HT-29 (cell line): Measurements from ENCODE around the gene USP12. TPM values are rescaled to one million over a fixed set of nuclear protein-coding genes. Genes with fewer than 3 reads are reported as not detected.

Experiments
- DNase-seq: peaks from one replicate; pipeline ENCODE4 v3.0.0-alpha.2; 2015; ENCODE audit warnings: low spot score
- total RNA-seq: library from RNA; depleted of rRNA; stranded (reverse); fragments of >200 nt; shearing (Covaris generic); gene quantifications from 2 replicates; pipeline ENCODE4 v1.2.3, GENCODE V29; 2014; rRNA removed

The USP12 gene
- total RNA-seq, 1 experiment from 2014 or later = 19.4 TPM

DNA sequence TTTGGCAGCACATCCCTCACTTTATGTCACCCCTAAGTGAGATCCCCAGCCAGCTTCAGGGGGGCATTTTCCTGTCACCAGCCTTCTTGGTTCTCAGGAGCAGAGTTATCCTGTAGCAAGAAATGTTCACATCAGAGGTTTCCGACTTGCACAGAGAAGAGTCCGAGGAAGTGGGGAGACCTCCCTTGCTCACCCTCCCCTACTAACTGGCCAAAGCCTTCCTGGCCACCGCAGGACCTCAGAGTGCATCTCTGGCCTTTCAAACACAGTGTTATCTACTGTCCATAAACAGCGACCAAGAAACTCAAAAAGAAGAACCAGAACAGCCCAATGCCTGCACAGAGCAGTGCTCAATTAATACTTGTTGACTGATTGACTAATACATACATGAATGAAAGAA, 134.4 kb downstream of the USP12 start:
- no peak for DNase-seq

GRCh38 chr13:27036236-27036981, 135.2 kb downstream of the USP12 start:
- peak; percentile 25 for DNase-seq

GRCh38 chr13:27035892-27036235, 135.7 kb downstream of the USP12 start:
- DNase-seq = peak; percentile 43

DNA sequence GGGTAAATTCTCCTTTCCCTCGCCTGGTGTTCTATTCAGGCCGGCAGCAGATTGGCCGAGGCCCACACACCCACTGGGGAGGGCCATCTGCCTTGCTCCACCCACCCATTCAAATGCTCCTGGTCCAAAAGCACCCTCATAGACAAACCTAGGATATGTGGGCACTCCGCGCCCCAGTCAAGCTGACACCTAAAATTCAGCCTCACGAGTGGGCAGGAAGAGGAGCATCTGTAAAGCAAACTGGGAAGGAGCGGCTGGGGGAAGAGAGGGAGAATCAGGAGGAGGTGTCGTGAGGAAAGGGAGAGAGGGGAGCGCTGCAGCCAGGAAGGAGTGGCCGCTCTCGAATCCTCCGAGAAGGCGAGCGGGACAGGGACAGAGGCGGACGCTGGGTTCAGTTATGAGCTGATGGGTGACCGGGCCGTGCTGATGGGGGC, 136.9 kb downstream of the USP12 start:
- no peak for DNase-seq

GRCh38 chr13:27028683-27029480, 142.7 kb downstream of the USP12 start:
- no peak for DNase-seq

- DNase-seq = no peak
Measured at GRCh38 chr13:27027086-27027667, 144.4 kb downstream of the USP12 start.

- no peak for DNase-seq
Measured at GRCh38 chr13:27026396-27026795, 145.2 kb downstream of the USP12 start.

GRCh38 chr13:27024776-27025492, 146.7 kb downstream of the USP12 start:
- DNase-seq = no peak

DNA sequence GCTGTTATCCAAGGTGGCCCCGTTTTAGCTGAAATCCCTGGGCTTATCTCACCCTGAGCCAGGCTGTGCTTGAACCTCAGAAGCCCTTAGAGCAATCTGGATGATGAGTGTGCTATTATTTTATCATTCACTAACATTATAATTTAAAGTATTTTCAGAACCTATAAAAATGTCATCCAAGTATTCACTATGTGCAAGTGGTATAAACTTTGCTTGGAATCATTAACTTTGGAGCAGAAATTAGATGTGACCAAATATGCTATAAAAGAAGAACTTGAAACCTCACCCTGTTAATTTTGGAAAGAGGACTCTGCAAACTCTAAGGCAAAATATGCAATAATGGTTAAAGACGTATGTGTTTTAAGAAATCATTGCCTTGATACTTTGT, 147.5 kb downstream of the USP12 start:
- DNase-seq = no peak

GRCh38 chr13:27023385-27024073, 148.1 kb downstream of the USP12 start:
- DNase-seq = no peak

GRCh38 chr13:27022571-27023311, 148.9 kb downstream of the USP12 start:
- peak; percentile 37 for DNase-seq

GRCh38 chr13:27020415-27020814, 151.2 kb downstream of the USP12 start:
- no peak for DNase-seq

DNA sequence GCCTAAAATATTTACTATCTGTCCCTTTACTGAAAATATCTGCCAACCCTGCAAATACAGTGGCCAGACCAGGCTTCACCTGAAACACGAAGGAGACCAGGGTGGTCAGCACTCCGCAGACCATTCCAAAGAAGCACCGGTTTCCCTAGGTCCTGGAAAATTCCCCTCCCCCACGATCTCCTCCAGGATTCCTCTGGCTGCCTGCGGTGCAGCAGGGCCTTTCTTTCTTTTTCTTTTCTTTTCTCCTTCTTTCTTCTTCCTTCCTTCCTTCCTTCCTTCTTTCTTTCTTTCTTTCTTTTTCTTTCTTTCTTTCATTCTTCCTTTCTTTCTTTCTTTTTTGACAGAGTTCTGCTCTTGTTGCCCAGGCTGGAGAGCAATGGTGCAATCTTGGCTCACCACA, 152.7 kb downstream of the USP12 start:
- DNase-seq = no peak

- no peak for DNase-seq
Measured at GRCh38 chr13:27018344-27018861, 153.2 kb downstream of the USP12 start.

DNA sequence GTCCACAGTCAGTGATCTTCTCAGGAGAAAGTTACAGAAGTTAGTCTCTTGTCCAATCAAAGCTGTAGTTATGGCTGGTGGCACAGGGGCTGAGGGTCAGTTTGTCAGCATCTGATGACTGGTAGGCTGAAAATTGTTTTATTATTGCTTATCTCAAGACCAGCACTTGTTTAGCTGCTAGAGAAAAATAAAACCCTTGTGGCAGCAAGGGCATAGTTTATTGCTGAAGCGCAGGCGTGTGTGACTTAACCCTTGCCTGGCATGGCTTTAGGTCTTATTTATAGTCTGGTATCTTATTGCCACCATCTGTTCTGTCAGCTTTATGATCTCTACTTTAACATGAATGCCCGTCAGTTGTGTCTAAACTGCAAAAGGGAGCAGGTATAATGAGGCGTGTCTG, 154.7 kb downstream of the USP12 start:
- no peak for DNase-seq

Other genes starting within 250 kb of the USP12 start
- gene RPL21, start 79.7 kb upstream of the USP12 start, total RNA-seq = 1,125 and 1,306 TPM in 2 replicates
- 23.9 and 30.0 TPM in 2 replicates for gene RASL11A, start 99.0 kb upstream of the USP12 start, total RNA-seq